Coronary artery (tissue), 2 donors: ENCODE data around the gene PDE11A.

ENCODE experiments used
- DNase-seq: peaks from one replicate; pipeline ENCODE4 v3.0.0-alpha.2; 2017; ENCODE audit warnings: low spot score
- H3K27ac ChIP-seq, 2 donors: fragments of 200-600 bp; sonication (generic); one replicate each; pipeline ENCODE4 v1.5.1; 2016 to 2019
- H3K4me3 ChIP-seq: fragments of 200-600 bp; sonication (generic); 2 replicates; pipeline ENCODE4 v1.5.1; 2016; ENCODE audit warnings: mild to moderate bottlenecking, moderate library complexity
- TF ChIP-seq, protein P1 (sequence below): fragments of 200-600 bp; sonication (generic); IDR thresholded peaks from one replicate; pipeline ENCODE4 v1.5.1; 2019; ENCODE audit warnings: antibody characterized with exemption

PDE11A gene

DNA sequence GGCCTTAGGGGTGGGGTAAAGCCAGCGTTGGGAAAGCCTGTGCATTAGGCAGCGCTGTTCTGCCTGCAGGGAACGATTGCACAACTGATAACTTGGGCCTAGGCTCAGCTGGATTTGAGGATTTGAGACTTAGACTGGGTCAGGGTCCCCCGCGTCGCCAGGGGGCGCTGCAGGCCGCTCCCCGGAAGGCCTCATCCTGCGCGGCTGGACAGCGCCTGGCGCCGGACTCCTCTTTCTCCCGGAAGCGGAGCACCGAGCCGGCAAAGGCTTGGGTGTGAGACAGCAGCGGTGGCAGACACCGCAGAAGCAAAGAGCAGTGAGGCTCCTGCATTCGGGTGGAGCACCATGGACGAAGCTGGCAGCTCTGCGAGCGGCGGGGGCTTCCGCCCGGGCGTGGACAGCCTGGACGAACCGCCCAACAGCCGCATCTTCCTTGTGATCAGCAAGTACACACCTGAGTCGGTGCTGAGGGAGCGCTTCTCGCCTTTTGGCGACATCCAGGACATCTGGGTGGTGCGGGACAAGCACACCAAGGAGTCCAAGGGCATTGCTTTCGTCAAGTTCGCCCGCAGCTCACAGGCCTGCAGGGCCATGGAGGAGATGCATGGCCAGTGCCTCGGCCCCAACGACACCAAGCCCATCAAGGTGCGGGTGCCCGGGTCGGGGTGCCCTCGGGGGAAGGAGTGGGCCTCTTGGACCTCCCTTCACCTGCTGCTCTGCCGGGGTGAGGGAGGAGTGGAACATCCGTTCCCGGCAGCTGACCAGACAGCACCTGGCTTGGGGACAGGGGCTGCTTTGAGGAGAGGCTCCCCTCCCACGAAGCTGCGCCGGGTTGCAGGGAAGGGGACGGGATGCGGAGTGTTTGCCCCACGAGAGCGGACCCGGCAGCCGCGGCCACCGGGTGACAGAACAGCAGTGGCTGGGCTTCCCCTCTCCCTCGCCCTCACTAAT is 39.9 kb upstream of the PDE11A start, which contains the start of gene RBM45:
Gene RBM45 (plus strand): TSS at position 236 of the 951 bp plus-strand sequence. CDS start 110 bp downstream, at position 346.
- TF ChIP-seq, protein P1, sequence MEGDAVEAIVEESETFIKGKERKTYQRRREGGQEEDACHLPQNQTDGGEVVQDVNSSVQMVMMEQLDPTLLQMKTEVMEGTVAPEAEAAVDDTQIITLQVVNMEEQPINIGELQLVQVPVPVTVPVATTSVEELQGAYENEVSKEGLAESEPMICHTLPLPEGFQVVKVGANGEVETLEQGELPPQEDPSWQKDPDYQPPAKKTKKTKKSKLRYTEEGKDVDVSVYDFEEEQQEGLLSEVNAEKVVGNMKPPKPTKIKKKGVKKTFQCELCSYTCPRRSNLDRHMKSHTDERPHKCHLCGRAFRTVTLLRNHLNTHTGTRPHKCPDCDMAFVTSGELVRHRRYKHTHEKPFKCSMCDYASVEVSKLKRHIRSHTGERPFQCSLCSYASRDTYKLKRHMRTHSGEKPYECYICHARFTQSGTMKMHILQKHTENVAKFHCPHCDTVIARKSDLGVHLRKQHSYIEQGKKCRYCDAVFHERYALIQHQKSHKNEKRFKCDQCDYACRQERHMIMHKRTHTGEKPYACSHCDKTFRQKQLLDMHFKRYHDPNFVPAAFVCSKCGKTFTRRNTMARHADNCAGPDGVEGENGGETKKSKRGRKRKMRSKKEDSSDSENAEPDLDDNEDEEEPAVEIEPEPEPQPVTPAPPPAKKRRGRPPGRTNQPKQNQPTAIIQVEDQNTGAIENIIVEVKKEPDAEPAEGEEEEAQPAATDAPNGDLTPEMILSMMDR: peak; percentile 97
- Histone ChIP-seq H3K4me3 (peak within 1 kb of the TSS; percentile 80), H3K27ac (peak within 1 kb of the TSS; percentile 41 to 74)
- peak; percentile 95 for DNase-seq

DNA sequence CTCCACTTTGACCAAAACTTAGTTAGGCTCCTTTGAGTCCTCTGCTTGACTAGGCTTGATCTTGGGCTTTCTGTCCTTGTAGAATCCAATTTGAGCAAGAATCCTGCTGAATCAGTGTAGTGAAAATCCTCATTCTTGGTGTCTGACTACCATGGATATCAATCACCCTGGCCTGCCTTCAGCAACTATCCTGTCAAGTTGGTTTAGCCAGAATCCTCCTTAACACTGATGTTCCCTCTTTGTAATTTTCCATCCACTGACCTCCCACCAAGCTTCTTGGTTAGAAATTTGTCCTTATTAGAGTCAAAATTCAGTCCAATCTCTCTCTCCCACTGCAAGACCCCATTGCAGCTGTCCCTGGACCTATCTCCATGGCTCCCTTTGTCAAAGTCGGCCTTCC is 39.2 kb upstream of the PDE11A start:
- peak overlapping the region; percentile 80 for H3K4me3 ChIP-seq
- TF ChIP-seq, protein P1: no peak
- no peak for DNase-seq
- peak overlapping the region; percentile 41 to 74 for H3K27ac ChIP-seq

DNA sequence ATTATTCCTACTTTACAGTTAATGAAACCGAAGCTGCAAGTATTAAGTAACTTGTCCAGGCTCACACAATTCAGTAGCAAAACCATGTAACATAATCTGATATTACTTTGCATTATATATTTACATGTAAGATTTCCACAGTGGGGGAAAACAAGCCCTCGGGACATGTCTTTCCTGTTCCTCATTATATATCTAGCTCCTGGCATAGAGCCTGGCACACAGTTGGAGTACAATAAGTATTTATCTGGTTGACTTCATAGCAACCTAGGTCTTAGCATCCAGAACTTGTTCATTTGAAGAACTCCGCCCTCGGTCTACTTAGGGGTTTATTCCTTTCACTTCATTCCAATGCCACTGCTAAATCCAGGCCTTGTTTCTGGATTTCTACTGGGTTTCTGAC is 38.1 kb upstream of the PDE11A start:
- no peak overlapping the region for H3K27ac ChIP-seq
- H3K4me3 ChIP-seq: no peak overlapping the region
- no peak for DNase-seq
- TF ChIP-seq, protein P1: no peak

DNA sequence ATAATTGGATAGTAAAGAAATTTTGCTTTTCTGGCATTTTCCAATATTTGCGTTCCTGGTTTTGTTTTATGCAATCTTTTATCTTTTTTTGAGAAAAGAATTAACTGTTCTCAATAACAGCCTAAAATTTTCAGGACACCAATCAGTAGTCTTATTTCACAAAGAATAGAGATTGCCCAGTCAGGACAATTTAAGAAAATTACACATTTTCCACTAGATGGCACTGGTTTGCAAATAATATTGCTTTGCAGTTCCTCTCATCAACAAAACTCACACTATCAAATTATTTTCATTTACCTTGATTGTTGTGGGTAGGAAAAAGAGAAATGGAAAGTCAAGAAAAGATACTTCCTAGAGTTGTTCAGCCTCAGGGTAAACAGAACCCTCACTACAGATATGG is 37.2 kb upstream of the PDE11A start:
- no peak for DNase-seq
- no peak overlapping the region for H3K4me3 ChIP-seq
- H3K27ac ChIP-seq: no peak overlapping the region
- TF ChIP-seq, protein P1: no peak

DNA sequence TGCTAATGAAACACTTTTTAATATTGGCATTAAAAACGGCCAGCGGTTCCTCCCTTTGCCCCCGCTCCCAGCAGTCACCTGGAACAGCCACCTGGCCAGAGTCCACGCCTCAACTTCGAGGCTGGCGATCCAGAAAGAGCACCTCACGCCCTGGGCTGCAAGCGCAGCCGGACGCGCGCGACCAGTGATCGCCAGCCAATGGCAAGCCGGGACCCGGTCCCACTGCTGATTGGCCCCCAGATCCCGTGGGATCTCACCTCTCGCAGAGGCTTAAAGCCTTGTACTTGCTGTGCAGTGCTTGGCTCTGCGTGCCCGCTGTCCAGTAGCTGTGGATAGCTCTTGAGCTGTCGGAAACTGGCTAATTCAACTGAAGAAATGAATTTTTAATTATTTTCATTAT is 35.6 kb upstream of the PDE11A start:
- DNase-seq: no peak
- TF ChIP-seq, protein P1: no peak
- Histone ChIP-seq H3K27ac (no peak overlapping the region), H3K4me3 (no peak overlapping the region)

DNA sequence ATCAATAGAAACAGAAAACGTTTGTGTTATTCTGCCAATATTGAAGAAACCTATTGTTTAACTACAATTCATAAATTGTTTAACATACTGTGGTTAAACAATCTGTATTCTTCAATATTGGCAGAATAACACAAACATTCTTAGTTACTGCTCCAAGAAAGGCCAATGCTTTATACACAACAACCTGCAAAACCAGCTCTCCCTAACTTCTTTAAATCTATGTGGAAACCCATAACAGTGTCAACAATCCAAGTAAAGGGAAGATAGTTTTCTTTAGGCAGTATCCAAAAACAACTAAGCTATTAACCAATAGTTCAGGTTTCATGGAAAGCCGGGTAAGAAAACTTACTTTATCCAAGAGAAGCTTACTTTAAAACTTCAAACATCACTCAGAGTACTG is 33.5 kb upstream of the PDE11A start:
- H3K27ac ChIP-seq: no peak overlapping the region
- no peak overlapping the region for H3K4me3 ChIP-seq
- TF ChIP-seq, protein P1: no peak
- no peak for DNase-seq

DNA sequence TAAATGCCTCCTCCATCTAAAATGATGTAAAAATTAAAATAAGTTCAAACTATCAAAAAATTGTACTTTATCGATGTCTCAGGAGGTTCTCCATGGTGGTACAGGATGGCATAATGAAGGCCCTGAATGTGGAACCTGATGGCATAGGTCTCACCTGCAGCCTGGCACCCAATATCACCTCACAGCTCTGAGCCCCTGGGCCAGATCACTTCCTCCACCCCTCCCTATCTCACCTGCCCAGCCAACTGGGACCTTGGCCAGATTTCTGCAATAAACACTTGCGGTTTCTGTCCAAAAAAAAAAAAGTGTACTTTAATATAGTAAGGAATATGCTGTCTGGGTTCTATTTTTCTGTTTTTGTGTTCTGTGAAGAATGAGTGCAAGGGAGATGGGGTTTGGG is 33.0 kb upstream of the PDE11A start:
- TF ChIP-seq, protein P1: no peak
- no peak for DNase-seq
- H3K4me3 ChIP-seq: no peak overlapping the region
- H3K27ac ChIP-seq: no peak overlapping the region
